HepG2 (cell line): ENCODE data around the gene ALDH16A1. TPM values are rescaled to one million over a fixed set of nuclear protein-coding genes. Genes with fewer than 3 reads are reported as not detected.

Experiments
- ARID2 ChIP-seq: sonication (generic); formaldehyde crosslinking; IDR thresholded peaks from 2 replicates; pipeline ENCODE4 v1.8.1; 2022; ENCODE audit warnings: mild to moderate bottlenecking, missing genetic modification reagents, borderline replicate concordance
- BCL6 ChIP-seq: IDR thresholded peaks from 2 replicates; pipeline ENCODE4 v1.6.1; 2016; ENCODE audit warnings: missing genetic modification reagents, missing compliant biosample characterization
- BORCS8-MEF2B ChIP-seq: sonication (generic); formaldehyde crosslinking; IDR thresholded peaks from 2 replicates; pipeline ENCODE4 v1.8.0; 2022; ENCODE audit warnings: mild to moderate bottlenecking, missing genetic modification reagents
- CHCHD3 ChIP-seq: sonication (generic); formaldehyde crosslinking; IDR thresholded peaks from 2 replicates; pipeline ENCODE4 v1.8.0; 2022; ENCODE audit warnings: mild to moderate bottlenecking, missing genetic modification reagents, moderate library complexity
- ETS1 ChIP-seq: sonication (generic); formaldehyde crosslinking; IDR thresholded peaks from 2 replicates; pipeline ENCODE4 v1.4.0; 2020; ENCODE audit warnings: missing genetic modification reagents
- FOSL1 ChIP-seq: sonication (generic); formaldehyde crosslinking; IDR thresholded peaks from 2 replicates; pipeline ENCODE4 v1.9.0; 2021; ENCODE audit warnings: missing genetic modification reagents, borderline replicate concordance
- HOXA9 ChIP-seq: sonication (generic); formaldehyde crosslinking; IDR thresholded peaks from 2 replicates; pipeline ENCODE4 v1.8.1; 2022; ENCODE audit warnings: missing genetic modification reagents, mild to moderate bottlenecking, moderate library complexity, borderline replicate concordance
- KLF16 ChIP-seq, 2 experiments: sonication (generic) in 1 of 2; formaldehyde crosslinking in 1 of 2; IDR thresholded peaks; 2 replicates each; pipeline versions ENCODE4 v1.6.1 to v1.8.0; 2016 to 2023; ENCODE audit warnings: missing genetic modification reagents in 2 of 2, missing compliant biosample characterization in 1 of 2
- NPAS2 ChIP-seq: sonication (generic); formaldehyde crosslinking; IDR thresholded peaks from 2 replicates; pipeline ENCODE4 v1.8.0; 2022; ENCODE audit warnings: mild to moderate bottlenecking, missing genetic modification reagents, borderline replicate concordance
- RBFOX2 ChIP-seq: fragments of 200-400 bp; formaldehyde crosslinking; IDR thresholded peaks from 2 replicates; pipeline ENCODE4 v1.6.1; 2017; ENCODE audit warnings: low read depth, mild to moderate bottlenecking, low read length
- RBM39 ChIP-seq: fragments of 200-400 bp; formaldehyde crosslinking; IDR thresholded peaks from one replicate; pipeline ENCODE4 v1.6.1; 2018; ENCODE audit warnings: antibody characterized with exemption, mild to moderate bottlenecking, low read depth, low read length; ENCODE audit not compliant: poor library complexity, severe bottlenecking
- SNAPC5 ChIP-seq: sonication (generic); formaldehyde crosslinking; IDR thresholded peaks from 2 replicates; pipeline ENCODE4 v1.8.1; 2023; ENCODE audit warnings: mild to moderate bottlenecking, missing genetic modification reagents, borderline replicate concordance
- SOX5 ChIP-seq: IDR thresholded peaks from 2 replicates; pipeline ENCODE4 v1.6.1; 2016; ENCODE audit warnings: borderline replicate concordance
- SOX6 ChIP-seq, 2 experiments: fragments of 450-650 bp in 1 of 2; sonication (generic) in 1 of 2; formaldehyde crosslinking in 1 of 2; IDR thresholded peaks; 2 replicates each; pipeline versions ENCODE4 v1.4.0 to v1.6.1; 2017 to 2020; ENCODE audit warnings: antibody characterized with exemption in 1 of 2, mild to moderate bottlenecking in 1 of 2, missing genetic modification reagents in 1 of 2
- SPEN ChIP-seq: sonication (generic); formaldehyde crosslinking; IDR thresholded peaks from 2 replicates; pipeline ENCODE4 v1.5.1; 2020; ENCODE audit warnings: low read depth, mild to moderate bottlenecking, missing genetic modification reagents
- U2AF1 ChIP-seq: fragments of 200-400 bp; formaldehyde crosslinking; optimal IDR thresholded peaks from 2 replicates; pipeline ENCODE3; 2017; ENCODE audit warnings: mild to moderate bottlenecking, low read depth, low read length
- YY1 ChIP-seq: IDR thresholded peaks from 2 replicates; pipeline ENCODE4 v1.6.1; 2011; ENCODE audit warnings: low read length, low read depth, moderate library complexity, mild to moderate bottlenecking; ENCODE audit not compliant: insufficient read depth, insufficient replicate concordance
- ZBTB4 ChIP-seq: sonication (generic); formaldehyde crosslinking; IDR thresholded peaks from 2 replicates; pipeline ENCODE4 v1.4.0; 2020; ENCODE audit warnings: missing genetic modification reagents, mild to moderate bottlenecking, borderline replicate concordance
- ZGPAT ChIP-seq: IDR thresholded peaks from 2 replicates; pipeline ENCODE4 v1.6.1; 2016; ENCODE audit warnings: mild to moderate bottlenecking
- ZMYM4 ChIP-seq: sonication (generic); formaldehyde crosslinking; IDR thresholded peaks from 2 replicates; pipeline ENCODE4 v1.8.1; 2023; ENCODE audit warnings: mild to moderate bottlenecking, missing genetic modification reagents
- ZNF232 ChIP-seq: sonication (generic); formaldehyde crosslinking; IDR thresholded peaks from 2 replicates; pipeline ENCODE4 v1.4.0; 2020; ENCODE audit warnings: missing genetic modification reagents, borderline replicate concordance
- ZNF24 ChIP-seq: fragments of 450-650 bp; IDR thresholded peaks from 2 replicates; pipeline ENCODE4 v1.6.1; 2017; ENCODE audit warnings: antibody characterized with exemption, mild to moderate bottlenecking
- ZNF580 ChIP-seq: IDR thresholded peaks from 2 replicates; pipeline ENCODE4 v1.6.1; 2016; ENCODE audit warnings: low read depth, borderline replicate concordance
- ZNF672 ChIP-seq: sonication (generic); formaldehyde crosslinking; IDR thresholded peaks from 2 replicates; pipeline ENCODE4 v1.8.1; 2022; ENCODE audit warnings: missing genetic modification reagents
- polyA plus RNA-seq, 8 experiments: library from polyadenylated mRNA; depleted of rRNA in 3 of 8; stranded (reverse) in 7 of 8; unstranded in 1 of 8; fragments of >200 nt; fragmentation: Illumina TruSeq in 4 of 8; extraction: Trizol in 4 of 8; gene quantifications; 2 replicates each; pipeline versions ENCODE4 v1.2.1 to v1.2.3, GENCODE V29; 2011 to 2016; ENCODE audit warnings: low read depth in 4 of 8, missing spikeins in 1 of 8, mixed read lengths in 1 of 8; ENCODE audit not compliant: insufficient read depth in 1 of 8
- total RNA-seq, 5 experiments: library from RNA; depleted of rRNA; stranded (reverse); fragments of >200 nt; fragmentation: Illumina TruSeq; extraction: Trizol; gene quantifications; 2 replicates each; pipeline ENCODE4 v1.2.3, GENCODE V29; 2016; ENCODE audit warnings: low read depth in 1 of 5

Gene ALDH16A1
- total and polyA plus RNA-seq, 2 of the 13 experiments (the other 11 are each of a cell fraction or from before 2014, with no cell fraction given) = 8.4 to 34.9 TPM

- peak; percentile 46; the same call in 1 of the 2 replicates for TF ChIP-seq ZBTB4 (CRISPR knock-in tag)
- no peak for TF ChIP-seq SNAPC5 (CRISPR knock-in tag)
- peak; percentile 55 for TF ChIP-seq SOX5 (CRISPR knock-in tag)
- no peak for TF ChIP-seq BORCS8-MEF2B (CRISPR knock-in tag)
- TF ChIP-seq YY1 = peak; percentile 85
- TF ChIP-seq NPAS2 = no peak
- TF ChIP-seq CHCHD3 = no peak
- TF ChIP-seq ZNF232 (CRISPR knock-in tag) = no peak
- no peak for TF ChIP-seq ZNF24
- peak; percentile 27 for TF ChIP-seq U2AF1
- no peak for TF ChIP-seq BCL6 (CRISPR knock-in tag)
- TF ChIP-seq SPEN = peak; percentile 55
- no peak for TF ChIP-seq ZNF672 (CRISPR knock-in tag)
- TF ChIP-seq KLF16 (CRISPR knock-in tag; IDR thresholded peaks at IDR 0.05) = peak in 1 of 2 experiments; percentile 77; a peak in 2 of 4 replicates
- no peak for TF ChIP-seq ZMYM4 (CRISPR knock-in tag)
- TF ChIP-seq ZNF580 (CRISPR knock-in tag) = peak; percentile 71; the same call in 1 of the 2 replicates
- no peak for TF ChIP-seq ETS1
- no peak for TF ChIP-seq HOXA9 (CRISPR knock-in tag)
- peak; percentile 50 for TF ChIP-seq ZGPAT (CRISPR knock-in tag)
- TF ChIP-seq FOSL1 = no peak
- no peak for TF ChIP-seq SOX6 (IDR thresholded peaks at IDR 0.05)
- TF ChIP-seq SOX6 (CRISPR knock-in tag; IDR thresholded peaks at IDR 0.05) = peak; percentile 38; the same call in 1 of the 2 replicates
- 0 out of 2 replicates have a peak, but pooled peaks have one; percentile 16 for TF ChIP-seq RBFOX2
- peak; percentile 46 for TF ChIP-seq RBM39
- TF ChIP-seq ARID2 (CRISPR knock-in tag) = peak; percentile 71; the same call in 1 of the 2 replicates
Measured at GRCh38 chr19:49489601-49490167, 36.7 kb downstream of the ALDH16A1 start (continued).
